GM18517 (cell line): ENCODE results near the gene FZD8.

ENCODE experiments used
- ATAC-seq: cut with Tn5 transposase; IDR thresholded peaks from one replicate; pipeline ENCODE4 v1.9.1; 2021; ENCODE audit warnings: mild to moderate bottlenecking, moderate library complexity; ENCODE audit not compliant: unreplicated experiment

FZD8 gene

DNA sequence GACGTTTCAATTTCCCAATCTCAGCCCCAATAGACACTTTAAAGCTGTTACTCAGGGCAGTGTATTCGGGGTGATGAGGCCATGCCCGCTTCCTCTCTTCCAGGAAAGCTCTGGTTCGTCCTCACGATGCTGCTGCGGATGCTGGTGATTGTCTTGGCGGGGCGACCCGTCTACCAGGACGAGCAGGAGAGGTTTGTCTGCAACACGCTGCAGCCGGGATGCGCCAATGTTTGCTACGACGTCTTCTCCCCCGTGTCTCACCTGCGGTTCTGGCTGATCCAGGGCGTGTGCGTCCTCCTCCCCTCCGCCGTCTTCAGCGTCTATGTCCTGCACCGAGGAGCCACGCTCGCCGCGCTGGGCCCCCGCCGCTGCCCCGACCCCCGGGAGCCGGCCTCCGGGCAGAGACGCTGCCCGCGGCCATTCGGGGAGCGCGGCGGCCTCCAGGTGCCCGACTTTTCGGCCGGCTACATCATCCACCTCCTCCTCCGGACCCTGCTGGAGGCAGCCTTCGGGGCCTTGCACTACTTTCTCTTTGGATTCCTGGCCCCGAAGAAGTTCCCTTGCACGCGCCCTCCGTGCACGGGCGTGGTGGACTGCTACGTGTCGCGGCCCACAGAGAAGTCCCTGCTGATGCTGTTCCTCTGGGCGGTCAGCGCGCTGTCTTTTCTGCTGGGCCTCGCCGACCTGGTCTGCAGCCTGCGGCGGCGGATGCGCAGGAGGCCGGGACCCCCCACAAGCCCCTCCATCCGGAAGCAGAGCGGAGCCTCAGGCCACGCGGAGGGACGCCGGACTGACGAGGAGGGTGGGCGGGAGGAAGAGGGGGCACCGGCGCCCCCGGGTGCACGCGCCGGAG is 34.4 kb downstream of the FZD8 start:
- no peak for ATAC-seq

DNA sequence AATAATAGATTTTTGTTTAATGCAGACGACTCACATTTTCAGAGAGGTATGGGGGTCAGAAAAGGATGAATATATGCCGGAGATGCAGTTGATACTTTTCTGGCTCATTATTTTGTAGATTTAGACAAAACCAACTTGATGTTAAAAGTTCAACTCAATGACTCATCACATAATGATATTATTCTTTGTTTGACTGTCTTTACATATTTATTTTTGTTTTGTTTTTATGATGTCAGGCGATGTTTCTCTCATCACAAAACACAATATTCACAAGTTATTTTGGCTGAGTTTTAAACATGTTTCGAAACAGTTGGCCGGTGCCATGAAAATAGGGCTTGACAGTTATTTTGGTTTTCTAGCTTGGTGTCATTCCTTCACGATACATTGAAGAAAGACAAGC is 35.7 kb downstream of the FZD8 start:
- ATAC-seq = no peak

DNA sequence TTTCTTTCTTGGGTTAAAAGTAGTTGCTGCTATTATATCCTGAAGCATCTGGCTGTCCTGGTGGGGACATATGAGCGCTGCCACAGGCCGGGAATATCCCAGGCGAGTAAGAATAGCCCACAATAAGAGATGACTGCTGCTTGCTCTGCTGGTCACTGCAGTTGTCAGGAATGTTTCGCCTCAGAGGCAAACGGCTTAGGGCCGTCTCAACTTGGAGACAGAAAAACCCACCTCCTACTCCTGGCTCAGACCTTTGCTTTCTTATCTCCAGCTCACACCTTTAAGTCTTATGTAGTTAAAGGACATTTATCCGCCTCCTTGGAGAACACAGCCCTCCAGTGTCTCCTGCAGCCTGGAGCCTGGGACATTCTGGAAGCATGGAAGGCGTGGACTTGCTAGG is 36.9 kb downstream of the FZD8 start, which contains the start of gene GJD4:
GJD4 (plus strand) TSS at position 151 of the 400 bp plus-strand sequence; CDS start at position 378, 227 bp downstream.
- ATAC-seq = no peak

- no peak for ATAC-seq
Measured at GRCh38 chr10:35600193-35600592, 41.9 kb downstream of the FZD8 start.

DNA sequence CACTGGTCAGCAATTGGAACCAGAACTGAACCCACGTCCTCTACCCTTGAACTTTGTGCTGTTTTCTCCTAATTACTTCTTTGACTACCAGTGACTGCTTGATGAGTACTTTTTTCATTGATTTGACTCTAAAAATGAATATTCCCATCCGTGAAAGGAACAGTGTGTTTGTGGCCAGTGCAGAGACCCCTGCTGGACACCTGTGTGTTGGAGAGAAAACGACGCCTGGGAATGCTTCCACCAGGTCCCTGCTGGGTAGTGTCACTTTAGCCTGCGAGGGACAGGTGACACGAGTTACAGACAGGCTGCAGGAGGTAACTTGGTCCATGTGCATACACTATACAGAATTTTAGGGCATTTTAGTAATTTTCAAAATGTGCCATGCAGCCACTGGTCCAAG is 43.7 kb downstream of the FZD8 start:
- no peak for ATAC-seq

GRCh38 chr10:35595106-35595505 is 47.0 kb downstream of the FZD8 start:
- no peak for ATAC-seq

DNA sequence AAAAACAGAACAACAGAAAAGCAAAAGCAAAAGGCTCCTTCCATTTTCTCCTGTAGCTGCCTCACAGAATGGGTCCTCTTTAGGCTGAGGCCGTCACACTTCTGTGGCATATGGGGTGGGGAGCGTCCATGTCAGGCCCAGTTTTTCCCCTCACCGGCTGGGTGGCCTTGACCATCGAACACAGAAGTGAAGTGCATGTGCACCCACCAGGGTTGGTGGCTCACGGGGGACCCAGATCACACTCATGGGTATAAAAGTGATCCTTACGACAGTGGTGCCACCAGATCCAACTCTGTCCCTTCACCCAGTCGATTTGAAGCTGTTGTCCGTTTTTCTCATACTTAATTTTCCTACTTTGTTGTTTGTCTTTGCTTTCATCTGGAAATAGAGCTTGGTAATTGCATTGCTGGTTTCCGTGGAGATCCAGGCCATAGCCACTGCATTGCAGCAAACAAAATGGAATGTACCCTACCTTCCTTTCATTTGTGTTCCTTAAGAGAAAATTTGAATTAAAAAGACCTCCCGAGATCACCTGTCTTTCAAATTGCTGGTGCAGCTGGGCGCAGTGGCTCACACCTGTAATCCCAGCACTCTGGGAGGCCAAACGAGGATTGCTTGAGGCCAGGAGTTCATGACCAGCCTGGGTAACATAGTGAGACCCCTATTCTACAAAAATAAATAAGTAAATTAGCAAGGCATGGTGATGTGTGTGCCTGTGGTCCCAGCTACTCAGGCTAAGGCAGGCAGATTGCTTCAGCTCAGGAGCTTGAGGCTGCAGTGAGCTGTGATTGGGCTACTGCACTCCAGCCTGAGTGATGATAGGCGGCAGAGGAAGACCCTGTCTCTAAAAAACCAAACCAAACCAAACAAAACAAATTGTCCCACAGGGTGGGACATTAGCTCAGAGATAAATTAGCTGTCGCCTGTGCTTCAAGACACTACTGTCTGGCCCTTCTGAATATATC is 47.7 kb downstream of the FZD8 start:
- no peak for ATAC-seq

DNA sequence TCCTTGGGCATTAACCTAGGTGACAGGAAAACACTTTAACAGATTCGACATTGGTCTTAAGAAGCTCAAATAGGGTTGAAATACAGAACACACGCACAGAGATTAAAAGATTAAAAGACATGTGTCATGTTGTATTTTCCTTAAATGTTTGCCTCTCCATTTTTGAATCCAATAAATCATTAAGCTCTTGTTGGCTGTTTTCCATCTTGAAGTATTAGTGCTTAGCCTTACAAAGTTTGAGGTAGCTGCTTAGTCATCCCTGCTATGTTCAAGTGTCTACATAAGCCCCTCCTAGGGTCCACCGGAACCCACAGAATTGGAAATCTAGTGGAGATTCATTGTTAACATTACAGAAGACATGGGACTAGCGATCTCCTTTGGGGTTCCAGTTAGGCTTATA is 49.7 kb downstream of the FZD8 start:
- no peak for ATAC-seq

- no peak for ATAC-seq
Measured at GRCh38 chr10:35588836-35589235, 53.3 kb downstream of the FZD8 start.
